Cardiac ventricle fibroblast (primary cell): Measurements from ENCODE around the gene INTS3. TPM values are rescaled to one million over a fixed set of nuclear protein-coding genes. Genes with fewer than 3 reads are reported as not detected.

ENCODE experiments used
- total RNA-seq: library from RNA; depleted of rRNA; stranded (reverse); fragments of >200 nt; gene quantifications from 2 replicates; pipeline ENCODE4 v1.2.3, GENCODE V29; 2015

The INTS3 gene
- total RNA-seq = 28.0 and 28.3 TPM in 2 replicates

GRCh38 chr1:153727463-153728304 lies at the start of gene INTS3:
TSS of gene INTS3 (plus strand) at chr1:153728050. CDS start at chr1:153728635, 585 bp downstream.

GRCh38 chr1:153678519-153679336 lies 49.1 kb upstream of the INTS3 start, which contains the start of gene NPR1:
TSS of gene NPR1 (plus strand) at chr1:153678688. CDS start at chr1:153679109, 421 bp downstream.

GRCh38 chr1:153774780-153775457 lies 47.1 kb downstream of the INTS3 start, which contains the start of gene SLC27A3:
TSS of gene SLC27A3 (plus strand) at chr1:153775407. CDS start at chr1:153775498, 91 bp downstream.

Other genes starting within 250 kb of the INTS3 start
- gene S100A6, start 192.1 kb upstream of the INTS3 start, total RNA-seq = 1,170 and 1,265 TPM in 2 replicates
- not detected in 2 replicates for gene S100A5, start 187.1 kb upstream of the INTS3 start, total RNA-seq
- 662 and 686 TPM in 2 replicates for gene S100A4, start 182.2 kb upstream of the INTS3 start, total RNA-seq
- 3.3 and 11.2 TPM in 2 replicates for gene S100A3, start 178.8 kb upstream of the INTS3 start, total RNA-seq
- 0.24 and 1.9 TPM in 2 replicates for gene S100A2, start 162.2 kb upstream of the INTS3 start, total RNA-seq
- gene S100A16, start 114.9 kb upstream of the INTS3 start, total RNA-seq = 134 and 164 TPM in 2 replicates
- gene S100A14, start 111.7 kb upstream of the INTS3 start, total RNA-seq = not detected in 2 replicates
- 202 and 218 TPM in 2 replicates for gene S100A13, start 100.5 kb upstream of the INTS3 start, total RNA-seq
- gene S100A1, start 99.6 kb upstream of the INTS3 start, total RNA-seq = 0.29 TPM in 1 of 2 replicates, not detected in the other
- gene CHTOP, start 94.0 kb upstream of the INTS3 start, total RNA-seq = 24.5 and 27.5 TPM in 2 replicates
- 42.1 and 48.0 TPM in 2 replicates for gene SNAPIN, start 69.3 kb upstream of the INTS3 start, total RNA-seq
- 85.3 and 95.6 TPM in 2 replicates for gene ILF2, start 57.1 kb upstream of the INTS3 start, total RNA-seq
- 17.4 and 19.6 TPM in 2 replicates for gene NPR1, start 49.4 kb upstream of the INTS3 start, total RNA-seq
- 46.1 and 48.2 TPM in 2 replicates for gene SLC27A3, start 47.4 kb downstream of the INTS3 start, total RNA-seq
- gene GATAD2B, start 194.9 kb downstream of the INTS3 start, total RNA-seq = 19.0 and 20.6 TPM in 2 replicates
- 8.5 and 15.3 TPM in 2 replicates for gene DENND4B, start 218.7 kb downstream of the INTS3 start, total RNA-seq
- 6.4 and 7.4 TPM in 2 replicates for gene CRTC2, start 230.6 kb downstream of the INTS3 start, total RNA-seq
- gene SLC39A1, start 235.5 kb downstream of the INTS3 start, total RNA-seq = 82.4 and 94.3 TPM in 2 replicates
- gene CREB3L4, start 239.9 kb downstream of the INTS3 start, total RNA-seq = 5.9 and 11.5 TPM in 2 replicates
- 180 and 184 TPM in 2 replicates for gene JTB, start 249.6 kb downstream of the INTS3 start, total RNA-seq